DOHH2 (cell line): ENCODE measurements around the gene FBXW7.

Experiments
- EZH2phosphoT487 ChIP-seq: fragments of 200-600 bp; sonication (generic); IDR thresholded peaks from 2 replicates; pipeline ENCODE4 v1.6.1; 2017; ENCODE audit warnings: borderline replicate concordance, mild to moderate bottlenecking, antibody characterized with exemption, low read length, moderate library complexity, mixed read lengths
- TF ChIP-seq, protein P1 (sequence below): fragments of 200-600 bp; sonication (generic); IDR thresholded peaks from one replicate; pipeline ENCODE4 v1.5.1; 2014; ENCODE audit warnings: antibody characterized with exemption, mild to moderate bottlenecking, low read depth, low read length; ENCODE audit not compliant: poor library complexity, severe bottlenecking

DNA sequence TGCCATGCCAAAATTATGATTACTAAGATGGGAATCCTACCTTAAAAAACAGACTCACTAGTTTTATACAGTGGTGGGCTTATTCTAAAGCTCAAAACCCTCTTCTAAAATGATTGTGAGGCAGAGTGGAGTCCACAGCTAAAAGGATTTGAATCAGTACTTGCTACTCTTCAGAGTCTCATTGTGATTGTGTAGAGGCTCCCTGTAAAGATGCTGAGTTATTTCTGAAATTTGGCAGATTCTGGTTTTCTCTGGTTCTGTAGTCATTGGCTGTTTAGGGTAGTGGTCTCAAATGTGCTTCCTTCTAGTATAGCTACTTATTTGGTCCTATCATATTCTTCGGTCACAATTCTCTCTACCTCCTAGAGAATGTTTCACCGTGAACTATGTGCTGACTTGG lies 104.1 kb downstream of the FBXW7 start:
- no peak for TF ChIP-seq EZH2phosphoT487
- TF ChIP-seq, protein P1, sequence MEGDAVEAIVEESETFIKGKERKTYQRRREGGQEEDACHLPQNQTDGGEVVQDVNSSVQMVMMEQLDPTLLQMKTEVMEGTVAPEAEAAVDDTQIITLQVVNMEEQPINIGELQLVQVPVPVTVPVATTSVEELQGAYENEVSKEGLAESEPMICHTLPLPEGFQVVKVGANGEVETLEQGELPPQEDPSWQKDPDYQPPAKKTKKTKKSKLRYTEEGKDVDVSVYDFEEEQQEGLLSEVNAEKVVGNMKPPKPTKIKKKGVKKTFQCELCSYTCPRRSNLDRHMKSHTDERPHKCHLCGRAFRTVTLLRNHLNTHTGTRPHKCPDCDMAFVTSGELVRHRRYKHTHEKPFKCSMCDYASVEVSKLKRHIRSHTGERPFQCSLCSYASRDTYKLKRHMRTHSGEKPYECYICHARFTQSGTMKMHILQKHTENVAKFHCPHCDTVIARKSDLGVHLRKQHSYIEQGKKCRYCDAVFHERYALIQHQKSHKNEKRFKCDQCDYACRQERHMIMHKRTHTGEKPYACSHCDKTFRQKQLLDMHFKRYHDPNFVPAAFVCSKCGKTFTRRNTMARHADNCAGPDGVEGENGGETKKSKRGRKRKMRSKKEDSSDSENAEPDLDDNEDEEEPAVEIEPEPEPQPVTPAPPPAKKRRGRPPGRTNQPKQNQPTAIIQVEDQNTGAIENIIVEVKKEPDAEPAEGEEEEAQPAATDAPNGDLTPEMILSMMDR = no peak
